Subcutaneous adipose tissue (tissue), 4 donors: ENCODE measurements around the gene STRADA. TPM values are rescaled to one million over a fixed set of nuclear protein-coding genes. Genes with fewer than 3 reads are reported as not detected.

Experiments used
- CTCF ChIP-seq: fragments of 450-650 bp; IDR thresholded peaks from one replicate; pipeline ENCODE4 v1.5.1; 2016; ENCODE audit warnings: low read depth, mild to moderate bottlenecking, control low read depth, antibody characterized with exemption, moderate library complexity
- total RNA-seq, 4 donors: library from RNA; depleted of rRNA; stranded (reverse); fragments of >200 nt; gene quantifications; one replicate each; pipeline ENCODE4 v1.1.0, GENCODE V29; 2016

STRADA gene
- total RNA-seq, 4 donors from 2014 or later: 22.9 to 36.0 (median 31.8) TPM

GRCh38 chr17:63658366-63658765, 83.2 kb downstream of the STRADA start:
- TF ChIP-seq CTCF: no peak

GRCh38 chr17:63657786-63658185, 83.8 kb downstream of the STRADA start:
- TF ChIP-seq CTCF: no peak

DNA sequence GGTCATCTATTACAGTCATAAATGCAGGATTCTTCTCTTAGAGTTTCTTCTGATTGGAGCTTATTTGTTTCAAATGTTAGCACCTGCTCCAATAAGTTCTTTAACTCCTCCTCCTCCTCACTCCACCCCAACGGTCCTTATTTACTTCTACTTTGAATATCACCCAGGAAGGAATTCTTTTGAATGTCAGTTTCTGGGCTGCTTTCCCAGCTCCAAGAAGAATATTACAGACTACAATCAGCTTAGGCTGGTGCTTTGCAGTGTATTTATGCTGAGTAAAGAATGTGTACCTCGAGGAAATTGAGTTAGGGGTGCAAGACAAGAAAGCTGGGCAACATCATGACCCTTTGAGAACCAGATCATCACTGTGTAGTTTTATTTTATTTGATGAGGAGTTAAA, 88.5 kb downstream of the STRADA start:
- no peak for TF ChIP-seq CTCF

Other genes starting within 250 kb of the STRADA start
- gene KCNH6, start 218.4 kb downstream of the STRADA start, total RNA-seq: not detected
- 10 to 100 TPM; 17.9 to 32.8 (median 23.9) TPM for gene DCAF7, start 191.3 kb downstream of the STRADA start, total RNA-seq
- 10 to 100 TPM; 10.2 to 17.7 (median 14.6) TPM for gene TACO1, start 140.9 kb downstream of the STRADA start, total RNA-seq
- gene MAP3K3, start 119.4 kb downstream of the STRADA start, total RNA-seq: 10 to 100 TPM; 37.7 to 80.8 (median 62.0) TPM
- 10 to 100 TPM in 1 of 4 donors, 1 to 10 TPM in 3; 1.3 to 17.8 (median 6.0) TPM for gene LIMD2, start 41.7 kb downstream of the STRADA start, total RNA-seq
- gene CCDC47, start 31.8 kb upstream of the STRADA start, total RNA-seq: 10 to 100 TPM; 45.6 to 60.0 (median 51.3) TPM
- gene DDX42, start 32.4 kb upstream of the STRADA start, total RNA-seq: 100 to 1,000 TPM; 121 to 179 (median 144) TPM
- 100 to 1,000 TPM in 1 of 4 donors, 10 to 100 TPM in 3; 66.0 to 127 (median 83.2) TPM for gene PSMC5, start 85.6 kb upstream of the STRADA start, total RNA-seq
- 10 to 100 TPM; 33.1 to 45.6 (median 38.8) TPM for gene FTSJ3, start 85.9 kb upstream of the STRADA start, total RNA-seq
- 100 to 1,000 TPM; 101 to 246 (median 141) TPM for gene SMARCD2, start 100.9 kb upstream of the STRADA start, total RNA-seq
- not detected for gene CSH2, start 131.9 kb upstream of the STRADA start, total RNA-seq
- gene GH2, start 140.1 kb upstream of the STRADA start, total RNA-seq: not detected
- not detected for gene CSH1, start 154.8 kb upstream of the STRADA start, total RNA-seq
- not detected for gene CSHL1, start 169.5 kb upstream of the STRADA start, total RNA-seq
- not detected for gene GH1, start 177.0 kb upstream of the STRADA start, total RNA-seq
- gene CD79B, start 190.5 kb upstream of the STRADA start, total RNA-seq: 1 to 10 TPM; 3.1 to 4.6 (median 3.8) TPM
- gene SCN4A, start 231.1 kb upstream of the STRADA start, total RNA-seq: 10 to 100 TPM in 2 of 4 donors, 1 to 10 TPM in 2; 6.2 to 43.3 (median 18.1) TPM